Spinal cord (tissue), 10 donors: ENCODE data around the gene GGA2. TPM values are rescaled to one million over a fixed set of nuclear protein-coding genes. Genes with fewer than 3 reads are reported as not detected.
A peak's percentile ranks its signal among the peaks of the same experiment; 100 is the strongest.

ENCODE experiments used
- DNase-seq, 6 donors: peaks; one replicate each; pipeline versions ENCODE4 v3.0.0 to v3.0.0-alpha.2; 2013 to 2015; ENCODE audit warnings: low spot score in 6 of 6, low read depth in 4 of 6
- H3K27ac ChIP-seq: one replicate; pipeline ENCODE4 v1.5.1; 2013; ENCODE audit warnings: low read depth, low read length, control low read depth
- H3K27me3 ChIP-seq: one replicate; pipeline ENCODE4 v1.6.1; 2013; ENCODE audit warnings: low read length; ENCODE audit not compliant: control insufficient read depth, insufficient read depth
- H3K36me3 ChIP-seq: one replicate; pipeline ENCODE4 v1.6.1; 2013; ENCODE audit warnings: low read length; ENCODE audit not compliant: control insufficient read depth, insufficient read depth
- H3K4me1 ChIP-seq: one replicate; pipeline ENCODE4 v1.6.1; 2013; ENCODE audit warnings: low read length; ENCODE audit not compliant: control insufficient read depth, insufficient read depth
- H3K4me3 ChIP-seq: one replicate; pipeline ENCODE4 v1.5.1; 2013; ENCODE audit warnings: low read depth, low read length, control low read depth
- H3K9me3 ChIP-seq: one replicate; pipeline ENCODE4 v1.6.1; 2013; ENCODE audit warnings: low read length; ENCODE audit not compliant: control insufficient read depth, insufficient read depth
- WGBS: methylation state at CpG from one replicate; pipeline ENCODE4 v1.1.5; 2013; ENCODE audit warnings: missing lambda C conversion rate; ENCODE audit not compliant: insufficient coverage; 5-methylcytosine and 5-hydroxymethylcytosine counted together
- polyA plus RNA-seq, 2 donors: library from polyadenylated mRNA; unstranded; fragments of 120-200 nt; gene quantifications; one replicate each; pipeline ENCODE4 v1.2.1, GENCODE V29; 2013; ENCODE audit not compliant: insufficient read length in 2 of 2
- total RNA-seq, 2 donors: library from RNA; depleted of rRNA in 1 of 2; stranded (reverse); fragments of 120-200 nt in 1 of 2; fragments of >200 nt in 1 of 2; gene quantifications; one replicate each; pipeline versions ENCODE4 v1.2.3 to v1.2.4, GENCODE V29; 2013 to 2014
- donor health status: healthy.

Gene GGA2
- total and polyA plus RNA-seq, 4 donors = 29.3 to 97.3 (median 54.7) TPM

DNA sequence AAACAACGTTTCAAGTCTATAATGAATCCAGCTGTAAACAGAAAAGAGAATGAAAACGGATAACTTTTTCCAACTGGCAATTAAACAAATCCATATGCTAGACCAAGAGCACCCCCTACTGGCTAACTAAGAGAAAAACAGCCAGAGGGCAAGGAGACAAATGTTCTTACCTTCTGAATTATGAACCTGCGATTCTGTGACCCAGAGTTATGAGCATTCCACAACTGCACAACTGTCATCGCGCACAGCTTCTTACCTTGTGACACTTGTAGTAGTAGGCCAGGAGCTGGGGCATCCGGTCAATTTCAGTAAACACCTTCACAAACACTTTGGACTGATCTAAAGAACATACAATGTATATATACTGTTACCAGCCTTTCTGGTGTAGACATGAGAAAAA, 75.9 kb downstream of the GGA2 start:
- no peak overlapping the region for H3K27ac ChIP-seq
- no peak overlapping the region for H3K4me3 ChIP-seq
- H3K9me3 ChIP-seq = no peaks in the 10 kb centered on the region
- DNase-seq = peak; percentile 56 to 93 (median 66)
- WGBS = no CpG with 5 or more reads among the region's 6 CpGs
- H3K36me3 ChIP-seq = peaks cover 45% of the 10 kb centered on the region
- H3K27me3 ChIP-seq = no peaks in the 10 kb centered on the region
- no peaks in the 10 kb centered on the region for H3K4me1 ChIP-seq

DNA sequence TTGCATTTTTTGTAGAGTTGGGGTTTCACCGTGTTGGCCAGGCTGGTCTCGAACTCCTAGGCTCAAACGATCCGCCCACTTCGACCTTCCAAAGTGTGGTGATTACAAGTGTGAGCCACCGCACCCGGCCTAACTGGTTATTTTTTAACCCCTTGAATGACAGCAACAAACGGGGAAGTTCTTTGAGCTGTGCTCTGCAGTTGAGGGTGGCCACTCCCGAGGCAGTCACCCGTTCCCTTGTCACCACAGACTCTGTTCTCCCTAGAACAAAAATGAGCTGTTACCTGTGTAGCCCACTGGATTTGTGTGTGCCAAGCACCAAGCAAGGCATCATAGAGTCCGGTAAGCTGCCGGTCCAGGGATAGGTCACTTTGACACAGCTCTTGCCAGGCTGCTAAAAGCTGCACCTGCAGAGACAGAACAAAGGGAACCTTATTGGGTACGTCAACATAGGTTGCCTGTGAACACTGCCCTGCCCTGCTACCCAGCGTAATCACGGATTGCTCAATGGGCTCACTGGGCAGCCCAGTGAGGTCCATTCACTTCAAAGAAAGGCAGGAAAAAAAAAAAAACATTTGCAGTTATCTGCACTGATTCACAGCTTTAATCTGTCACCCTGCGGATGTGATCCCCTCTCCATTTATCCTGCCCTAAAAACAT, 76.9 kb downstream of the GGA2 start:
- H3K27ac ChIP-seq = no peak overlapping the region
- H3K4me3 ChIP-seq = no peak overlapping the region
- DNase-seq = no peak
- no peaks in the 10 kb centered on the region for H3K4me1 ChIP-seq
- peaks cover 48% of the 10 kb centered on the region for H3K36me3 ChIP-seq
- no peaks in the 10 kb centered on the region for H3K27me3 ChIP-seq
- no peaks in the 10 kb centered on the region for H3K9me3 ChIP-seq
- WGBS = 87% methylated on average over 15 of the region's 16 CpGs

DNA sequence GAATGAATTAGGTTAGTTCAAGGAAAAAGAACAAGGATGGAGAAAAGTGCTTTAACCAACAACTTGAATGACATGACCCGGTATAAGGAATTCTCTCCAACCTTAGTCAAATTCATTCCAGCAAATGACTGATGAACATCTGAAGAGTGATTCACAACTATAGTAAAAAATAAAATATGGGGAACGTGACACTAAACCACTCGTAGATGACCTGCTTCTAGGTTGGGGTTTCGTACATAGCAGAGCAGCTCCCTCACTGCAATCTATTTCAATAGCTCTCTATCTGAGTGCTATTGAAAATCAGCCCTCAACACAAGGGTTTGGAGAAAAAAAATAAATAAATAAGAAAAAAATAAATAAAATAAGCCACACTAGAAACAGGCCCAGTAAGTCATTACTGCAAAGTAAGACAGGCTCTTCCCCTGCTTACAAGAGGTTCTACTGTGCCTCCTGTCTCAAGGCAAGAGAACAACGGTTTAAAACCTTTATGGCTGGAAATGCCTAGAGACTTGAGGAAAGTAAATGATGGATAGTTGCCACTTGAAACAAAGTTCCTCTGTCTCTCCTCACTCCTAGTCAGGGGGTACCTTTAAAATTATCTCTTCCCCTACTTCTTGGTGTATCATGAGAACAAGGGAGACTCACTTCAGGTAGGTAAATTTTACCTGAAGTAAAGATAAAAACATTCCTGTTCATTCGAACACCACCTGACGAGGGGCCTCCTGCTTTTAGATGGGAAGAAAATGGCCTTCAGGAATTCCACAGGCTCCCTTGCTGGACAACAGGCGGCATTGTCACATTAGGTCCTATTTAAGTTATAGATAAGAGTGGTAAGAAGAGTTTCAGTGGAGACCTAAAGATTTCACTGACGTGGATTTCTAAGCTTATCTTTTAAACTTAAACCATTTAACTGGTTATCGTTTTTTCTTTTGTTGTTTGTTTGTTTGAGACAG, 77.8 kb downstream of the GGA2 start:
- Histone ChIP-seq H3K27me3 (no peaks in the 10 kb centered on the region), H3K36me3 (peaks cover 45% of the 10 kb centered on the region), H3K4me1 (no peaks in the 10 kb centered on the region), H3K4me3 (no peak overlapping the region), H3K27ac (no peak overlapping the region), H3K9me3 (no peaks in the 10 kb centered on the region)
- no peak for DNase-seq
- no CpG with 5 or more reads among the region's 10 CpGs for WGBS

DNA sequence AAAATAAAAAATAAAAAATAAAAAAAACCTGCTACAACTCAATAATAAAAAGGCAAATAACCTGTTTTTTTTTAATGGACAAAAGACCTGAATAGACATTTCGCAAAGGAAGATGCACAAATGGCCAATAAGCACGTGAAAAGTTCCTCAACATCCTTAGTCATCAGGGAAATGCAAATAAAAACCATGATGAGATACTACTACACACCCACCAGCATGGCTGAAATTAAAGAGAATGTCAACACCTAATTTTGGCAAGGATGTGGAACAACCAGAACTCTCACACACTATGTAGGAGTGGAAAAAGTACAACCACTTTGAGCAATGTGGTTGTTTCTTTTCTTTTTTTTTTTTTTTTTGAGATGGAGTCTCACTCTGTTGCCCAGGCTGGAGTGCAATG, 81.9 kb downstream of the GGA2 start:
- no peak for DNase-seq
- H3K27me3 ChIP-seq = no peaks in the 10 kb centered on the region
- no peak overlapping the region for H3K27ac ChIP-seq
- no peaks in the 10 kb centered on the region for H3K4me1 ChIP-seq
- WGBS = 100% methylated on average over 1 of the region's 2 CpGs
- H3K4me3 ChIP-seq = no peak overlapping the region
- no peaks in the 10 kb centered on the region for H3K9me3 ChIP-seq
- H3K36me3 ChIP-seq = peaks cover 48% of the 10 kb centered on the region

- H3K9me3 ChIP-seq = no peaks in the 10 kb centered on the region
- H3K27me3 ChIP-seq = no peaks in the 10 kb centered on the region
- H3K36me3 ChIP-seq = peaks cover 36% of the 10 kb centered on the region
- H3K4me3 ChIP-seq = no peak overlapping the region
- H3K27ac ChIP-seq = peak overlapping the region; percentile 35
- WGBS = 86% methylated on average over 13 of the region's 14 CpGs
- DNase-seq = no peak
- no peaks in the 10 kb centered on the region for H3K4me1 ChIP-seq
Observed at GRCh38 chr16:23424292-23424958, 85.9 kb downstream of the GGA2 start.

- 48% methylated on average over 5 of the region's 11 CpGs for WGBS
- peak in 2 of 6 donors; percentile 57 to 81 for DNase-seq
- Histone ChIP-seq H3K27me3 (no peaks in the 10 kb centered on the region), H3K36me3 (peaks cover 30% of the 10 kb centered on the region), H3K9me3 (no peaks in the 10 kb centered on the region), H3K4me1 (no peaks in the 10 kb centered on the region), H3K4me3 (no peak overlapping the region), H3K27ac (peak overlapping the region; percentile 22)
Observed at GRCh38 chr16:23423496-23424049, 86.7 kb downstream of the GGA2 start.

DNA sequence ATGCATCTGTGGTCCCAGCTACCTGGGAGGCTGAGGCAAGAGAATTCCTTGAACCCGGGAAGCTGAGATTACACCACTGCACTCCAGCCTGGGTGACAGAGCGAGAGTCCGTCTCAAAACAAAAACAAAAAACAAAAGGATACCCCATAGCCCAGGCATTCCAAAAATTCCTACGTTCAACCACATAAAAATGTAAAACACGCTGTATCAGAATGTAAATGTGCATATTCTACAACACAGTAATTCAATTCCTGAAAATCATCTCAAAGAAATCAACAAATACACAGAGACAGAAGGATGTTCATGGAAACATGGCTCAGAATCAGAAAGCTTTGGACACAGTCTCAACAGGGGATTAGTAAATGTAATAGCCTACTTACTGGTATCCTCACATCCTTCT, 90.3 kb downstream of the GGA2 start:
- Histone ChIP-seq H3K4me3 (no peak overlapping the region), H3K9me3 (no peaks in the 10 kb centered on the region), H3K27ac (no peak overlapping the region), H3K4me1 (no peaks in the 10 kb centered on the region), H3K27me3 (no peaks in the 10 kb centered on the region), H3K36me3 (peaks cover 42% of the 10 kb centered on the region)
- 83% methylated on average over 5 of the region's 5 CpGs for WGBS
- peak in 1 of 6 donors; percentile 41 for DNase-seq

GRCh38 chr16:23416816-23417215, 93.5 kb downstream of the GGA2 start:
- Histone ChIP-seq H3K27me3 (no peaks in the 10 kb centered on the region), H3K27ac (no peak overlapping the region), H3K36me3 (peaks cover 53% of the 10 kb centered on the region), H3K9me3 (no peaks in the 10 kb centered on the region), H3K4me3 (no peak overlapping the region), H3K4me1 (no peaks in the 10 kb centered on the region)
- DNase-seq = no peak
- WGBS = 84% methylated on average over 7 of the region's 7 CpGs

DNA sequence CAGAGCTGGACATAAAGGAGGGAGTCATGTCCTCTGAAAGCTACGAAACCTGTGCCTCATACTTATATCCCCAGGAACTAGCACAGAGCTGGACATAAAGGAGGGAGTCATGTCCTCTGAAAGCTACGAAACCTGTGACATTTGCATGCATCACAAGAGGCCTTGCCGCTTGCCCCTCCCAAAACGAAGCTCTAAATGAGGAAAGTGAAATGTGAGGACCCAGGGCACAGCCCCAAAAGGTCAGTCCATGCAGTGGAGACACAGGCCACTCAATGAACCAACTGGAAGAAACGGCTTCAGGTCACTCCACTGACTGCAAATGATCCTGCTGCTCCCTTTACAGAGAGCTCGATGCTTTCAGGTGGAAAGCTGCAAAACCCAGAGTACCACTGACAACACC, 95.6 kb downstream of the GGA2 start:
- WGBS = 94% methylated on average over 3 of the region's 6 CpGs
- Histone ChIP-seq H3K9me3 (no peaks in the 10 kb centered on the region), H3K4me3 (no peak overlapping the region), H3K27me3 (no peaks in the 10 kb centered on the region), H3K27ac (no peak overlapping the region), H3K4me1 (no peaks in the 10 kb centered on the region), H3K36me3 (peaks cover 53% of the 10 kb centered on the region)
- DNase-seq = no peak
